ENCODE results near the gene IQGAP1. TPM values are rescaled to one million over a fixed set of nuclear protein-coding genes. Genes with fewer than 3 reads are reported as not detected.

IQGAP1 gene
- total RNA-seq, 1 experiment from 2014 or later: 72.4 TPM

DNA sequence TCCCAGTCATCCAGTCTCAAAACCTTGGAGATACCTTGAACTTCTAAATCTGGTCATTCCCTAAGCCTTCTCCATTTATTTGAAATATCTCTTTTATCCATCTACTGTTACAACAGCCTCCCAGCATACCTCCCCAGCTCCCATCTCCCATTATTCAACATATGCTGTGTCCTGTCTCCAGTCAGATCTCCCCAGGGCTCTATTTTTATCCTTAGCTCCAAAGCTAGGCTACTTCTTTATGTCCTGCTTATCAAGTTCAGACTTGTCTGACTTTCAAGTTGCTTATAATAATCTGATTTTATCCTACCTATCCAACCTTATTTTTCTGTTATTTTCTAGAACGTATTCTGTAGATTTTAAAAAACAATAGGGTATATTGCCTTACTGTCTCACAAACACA lies 44.2 kb downstream of the IQGAP1 start:
- Histone ChIP-seq H2AFZ (ENCODE audit: low read length) (no peak overlapping the region), H3K27ac (ENCODE audit: insufficient read length, low read depth, low read length) (no peak overlapping the region), H4K20me1 (ENCODE audit: control insufficient read depth, insufficient read depth, insufficient read length) (no peaks in the 10 kb centered on the region), H3K79me1 (ENCODE audit: insufficient read depth, low read depth, low read length, poor library complexity, severe bottlenecking) (no peaks in the 10 kb centered on the region), H3K79me2 (ENCODE audit: insufficient read depth, low read length) (no peaks in the 10 kb centered on the region; the same call in 1 of the 2 replicates), H2BK15ac (ENCODE audit: low read depth, low read length) (no peak overlapping the region), H3K4me1 (ENCODE audit: insufficient read depth, low read length) (no peaks in the 10 kb centered on the region), H3K23me2 (ENCODE audit: insufficient read length, low read depth, low read length, poor library complexity, severe bottlenecking) (no peaks in the 10 kb centered on the region), H4K5ac (ENCODE audit: insufficient read length, low read depth, low read length) (no peak overlapping the region), H3K9ac (ENCODE audit: extremely low read depth, insufficient read length, low read length) (no peak overlapping the region), H3K9me3 (ENCODE audit: control insufficient read depth, low read depth, low read length) (no peaks in the 10 kb centered on the region), H3K4me2 (ENCODE audit: insufficient read depth, insufficient read length, low read length) (no peak overlapping the region), H2BK20ac (ENCODE audit: low read depth, low read length, poor library complexity, severe bottlenecking) (no peak overlapping the region), H3K56ac (ENCODE audit: insufficient read length, low read depth, low read length) (no peak overlapping the region), H3K18ac (ENCODE audit: insufficient read length, low read depth, low read length) (no peak overlapping the region), H2AK5ac (ENCODE audit: insufficient read length, low read length) (no peak overlapping the region), H3T11ph (ENCODE audit: low read length) (no peak overlapping the region), H3K14ac (ENCODE audit: insufficient read depth, low read length) (no peak overlapping the region), H2BK12ac (ENCODE audit: insufficient read length, low read depth, low read length) (no peak overlapping the region), H3K27me3 (ENCODE audit: insufficient read depth, low read length) (no peaks in the 10 kb centered on the region), H3K23ac (ENCODE audit: insufficient read length, low read depth, low read length) (no peak overlapping the region), H2BK5ac (ENCODE audit: insufficient read length, low read length) (no peak overlapping the region), H4K8ac (replicated peaks; ENCODE audit: insufficient read length, low read depth, low read length) (no peak overlapping the region), H4K91ac (ENCODE audit: insufficient read length, low read depth, low read length) (no peak overlapping the region), H3K4ac (ENCODE audit: low read depth, low read length) (no peak overlapping the region), H2BK120ac (ENCODE audit: low read depth, low read length, poor library complexity, severe bottlenecking) (no peak overlapping the region)
- Mint-ChIP-seq H3K4me1 (peaks cover 0 to 2% of the 10 kb centered on the region in 2 experiments; a peak in 1 of 4 replicates), H3K36me3 (ENCODE audit: insufficient read depth in 1 of 3, low read depth in 3 of 3) (peaks cover 2 to 29% (median 23%) of the 10 kb centered on the region in 3 experiments; a peak in 6 of 7 replicates), H3K9me3 (no peaks in the 10 kb centered on the region), H3K27ac (no peak overlapping the region), H3K4me3 (no peak overlapping the region), H3K27me3 (ENCODE audit: low read depth) (no peaks in the 10 kb centered on the region)
- DNase-seq: no peak
- WGBS (ENCODE audit: extremely low coverage, insufficient read length, low lambda C conversion rate): no CpG with 5 or more reads among the region's 1 CpG
- TF ChIP-seq, protein P1, sequence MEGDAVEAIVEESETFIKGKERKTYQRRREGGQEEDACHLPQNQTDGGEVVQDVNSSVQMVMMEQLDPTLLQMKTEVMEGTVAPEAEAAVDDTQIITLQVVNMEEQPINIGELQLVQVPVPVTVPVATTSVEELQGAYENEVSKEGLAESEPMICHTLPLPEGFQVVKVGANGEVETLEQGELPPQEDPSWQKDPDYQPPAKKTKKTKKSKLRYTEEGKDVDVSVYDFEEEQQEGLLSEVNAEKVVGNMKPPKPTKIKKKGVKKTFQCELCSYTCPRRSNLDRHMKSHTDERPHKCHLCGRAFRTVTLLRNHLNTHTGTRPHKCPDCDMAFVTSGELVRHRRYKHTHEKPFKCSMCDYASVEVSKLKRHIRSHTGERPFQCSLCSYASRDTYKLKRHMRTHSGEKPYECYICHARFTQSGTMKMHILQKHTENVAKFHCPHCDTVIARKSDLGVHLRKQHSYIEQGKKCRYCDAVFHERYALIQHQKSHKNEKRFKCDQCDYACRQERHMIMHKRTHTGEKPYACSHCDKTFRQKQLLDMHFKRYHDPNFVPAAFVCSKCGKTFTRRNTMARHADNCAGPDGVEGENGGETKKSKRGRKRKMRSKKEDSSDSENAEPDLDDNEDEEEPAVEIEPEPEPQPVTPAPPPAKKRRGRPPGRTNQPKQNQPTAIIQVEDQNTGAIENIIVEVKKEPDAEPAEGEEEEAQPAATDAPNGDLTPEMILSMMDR (conservative IDR thresholded peaks at IDR 0.05): no peak

Data from H9 (cell line).